ENCODE results near the gene ARL14EP. TPM values are rescaled to one million over a fixed set of nuclear protein-coding genes. Genes with fewer than 3 reads are reported as not detected.

The ARL14EP gene
- total RNA-seq (2012; rRNA removed), result 15.3 and 17.0 TPM in 2 replicates

GRCh38 chr11:30322826-30323710 lies at the start of gene ARL14EP:
ARL14EP (plus strand) TSS chr11:30323104; CDS start chr11:30330949, 7,845 bp downstream.
- H3K9me3 ChIP-seq (replicated peaks; ENCODE audit: low read length), result no peaks in the 10 kb centered on the region
- H3K4me3 ChIP-seq (ENCODE audit: low read length), result peak within 1 kb of the TSS; percentile 79
- H3K4me2 ChIP-seq (ENCODE audit: low read length), result peak within 1 kb of the TSS; percentile 79
- H3K36me3 ChIP-seq (ENCODE audit: insufficient read depth, low read length), result no peaks in the 10 kb centered on the region
- peak within 1 kb of the TSS; percentile 87 for H3K9ac ChIP-seq (ENCODE audit: low read depth, low read length)
- H3K4me1 ChIP-seq (ENCODE audit: control insufficient read depth, insufficient read depth, low read length), result peaks cover 10% of the 10 kb centered on the region
- H3K27me3 ChIP-seq (ENCODE audit: control insufficient read depth, insufficient read depth, low read length), result peaks cover 9% of the 10 kb centered on the region

- Histone ChIP-seq H3K27me3 (ENCODE audit: control insufficient read depth, insufficient read depth, low read length) (no peaks in the 10 kb centered on the region), H3K9me3 (replicated peaks; ENCODE audit: low read length) (no peaks in the 10 kb centered on the region), H3K9ac (ENCODE audit: low read depth, low read length) (no peak overlapping the region), H3K4me2 (ENCODE audit: low read length) (no peak overlapping the region), H3K4me1 (ENCODE audit: control insufficient read depth, insufficient read depth, low read length) (no peaks in the 10 kb centered on the region), H3K36me3 (ENCODE audit: insufficient read depth, low read length) (no peaks in the 10 kb centered on the region), H3K4me3 (ENCODE audit: low read length) (no peak overlapping the region)
Observed at GRCh38 chr11:30277176-30277575, 45.7 kb upstream of the ARL14EP start.

DNA sequence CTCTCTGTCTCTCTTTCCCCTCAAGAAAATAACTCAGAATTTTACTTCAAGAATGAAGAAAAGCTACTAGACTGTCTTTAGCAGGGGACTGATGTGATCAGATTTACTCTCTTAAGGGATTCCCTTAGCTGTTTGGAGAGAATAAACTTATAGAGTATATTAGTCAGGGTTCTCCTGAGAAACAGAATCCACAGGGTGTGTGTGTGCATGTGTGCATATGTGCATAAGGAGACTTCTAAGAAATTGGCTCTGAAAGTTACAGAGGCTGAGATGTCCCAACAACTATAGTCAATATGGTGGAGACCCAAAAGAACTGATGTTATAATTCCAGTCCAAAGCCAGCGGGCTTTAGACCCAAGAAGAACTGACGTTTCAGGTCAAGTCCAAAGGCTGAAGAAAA lies 43.1 kb upstream of the ARL14EP start:
- Histone ChIP-seq H3K4me3 (ENCODE audit: low read length) (no peak overlapping the region), H3K4me1 (ENCODE audit: control insufficient read depth, insufficient read depth, low read length) (no peaks in the 10 kb centered on the region), H3K27me3 (ENCODE audit: control insufficient read depth, insufficient read depth, low read length) (no peaks in the 10 kb centered on the region), H3K36me3 (ENCODE audit: insufficient read depth, low read length) (no peaks in the 10 kb centered on the region), H3K4me2 (ENCODE audit: low read length) (no peak overlapping the region), H3K9ac (ENCODE audit: low read depth, low read length) (no peak overlapping the region), H3K9me3 (replicated peaks; ENCODE audit: low read length) (no peaks in the 10 kb centered on the region)

- Histone ChIP-seq H3K4me3 (ENCODE audit: low read length) (no peak overlapping the region), H3K9ac (ENCODE audit: low read depth, low read length) (no peak overlapping the region), H3K4me2 (ENCODE audit: low read length) (no peak overlapping the region), H3K9me3 (replicated peaks; ENCODE audit: low read length) (no peaks in the 10 kb centered on the region), H3K4me1 (ENCODE audit: control insufficient read depth, insufficient read depth, low read length) (no peaks in the 10 kb centered on the region), H3K27me3 (ENCODE audit: control insufficient read depth, insufficient read depth, low read length) (no peaks in the 10 kb centered on the region), H3K36me3 (ENCODE audit: insufficient read depth, low read length) (no peaks in the 10 kb centered on the region)
Observed at GRCh38 chr11:30281476-30282288, 41.2 kb upstream of the ARL14EP start.

DNA sequence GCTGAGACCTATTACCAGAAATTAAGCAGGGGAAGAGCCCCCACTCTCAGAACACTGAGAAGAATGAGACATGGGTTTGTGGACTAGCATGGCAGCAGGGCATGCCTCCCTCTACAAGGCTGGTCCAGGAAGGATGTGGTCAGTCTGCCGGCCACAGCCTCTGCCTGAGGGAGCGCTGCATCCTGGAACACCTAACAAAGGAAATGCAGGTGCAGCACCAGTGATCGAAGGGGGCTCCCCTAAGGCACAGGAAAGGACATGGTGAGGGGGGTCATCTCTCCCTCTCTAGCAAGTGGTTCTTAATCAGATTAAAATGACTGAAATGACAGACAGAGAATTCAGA lies 40.6 kb upstream of the ARL14EP start:
- H3K4me1 ChIP-seq (ENCODE audit: control insufficient read depth, insufficient read depth, low read length), result no peaks in the 10 kb centered on the region
- no peaks in the 10 kb centered on the region for H3K36me3 ChIP-seq (ENCODE audit: insufficient read depth, low read length)
- no peak overlapping the region for H3K4me3 ChIP-seq (ENCODE audit: low read length)
- H3K4me2 ChIP-seq (ENCODE audit: low read length), result no peak overlapping the region
- H3K9me3 ChIP-seq (replicated peaks; ENCODE audit: low read length), result no peaks in the 10 kb centered on the region
- no peak overlapping the region for H3K9ac ChIP-seq (ENCODE audit: low read depth, low read length)
- H3K27me3 ChIP-seq (ENCODE audit: control insufficient read depth, insufficient read depth, low read length), result no peaks in the 10 kb centered on the region

DNA sequence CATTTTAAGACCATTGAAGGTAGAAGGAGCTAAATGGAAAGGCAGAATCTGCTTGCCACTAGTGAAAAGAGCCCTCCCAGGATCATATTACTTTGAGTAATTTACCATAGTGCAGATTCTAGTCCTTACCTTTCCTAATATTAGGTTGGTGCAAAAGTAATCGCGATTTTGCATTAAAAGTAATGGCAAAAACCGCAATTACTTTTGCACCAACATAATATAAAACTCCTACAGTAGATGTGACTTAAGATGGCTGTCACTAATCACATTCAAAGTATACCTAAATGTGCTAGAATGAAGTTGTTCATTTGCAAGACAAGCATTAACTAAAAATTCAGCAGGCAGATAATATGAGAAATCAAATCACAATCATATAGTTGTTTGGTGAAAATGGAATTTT lies 38.1 kb upstream of the ARL14EP start:
- no peaks in the 10 kb centered on the region for H3K36me3 ChIP-seq (ENCODE audit: insufficient read depth, low read length)
- H3K27me3 ChIP-seq (ENCODE audit: control insufficient read depth, insufficient read depth, low read length), result no peaks in the 10 kb centered on the region
- no peak overlapping the region for H3K9ac ChIP-seq (ENCODE audit: low read depth, low read length)
- no peaks in the 10 kb centered on the region for H3K4me1 ChIP-seq (ENCODE audit: control insufficient read depth, insufficient read depth, low read length)
- H3K4me2 ChIP-seq (ENCODE audit: low read length), result no peak overlapping the region
- H3K4me3 ChIP-seq (ENCODE audit: low read length), result no peak overlapping the region
- no peaks in the 10 kb centered on the region for H3K9me3 ChIP-seq (replicated peaks; ENCODE audit: low read length)

- Histone ChIP-seq H3K9ac (ENCODE audit: low read depth, low read length) (no peak overlapping the region), H3K4me2 (ENCODE audit: low read length) (no peak overlapping the region), H3K36me3 (ENCODE audit: insufficient read depth, low read length) (no peaks in the 10 kb centered on the region), H3K4me1 (ENCODE audit: control insufficient read depth, insufficient read depth, low read length) (no peaks in the 10 kb centered on the region), H3K27me3 (ENCODE audit: control insufficient read depth, insufficient read depth, low read length) (no peaks in the 10 kb centered on the region), H3K4me3 (ENCODE audit: low read length) (no peak overlapping the region), H3K9me3 (replicated peaks; ENCODE audit: low read length) (no peaks in the 10 kb centered on the region)
Observed at GRCh38 chr11:30285416-30286121, 37.3 kb upstream of the ARL14EP start.

DNA sequence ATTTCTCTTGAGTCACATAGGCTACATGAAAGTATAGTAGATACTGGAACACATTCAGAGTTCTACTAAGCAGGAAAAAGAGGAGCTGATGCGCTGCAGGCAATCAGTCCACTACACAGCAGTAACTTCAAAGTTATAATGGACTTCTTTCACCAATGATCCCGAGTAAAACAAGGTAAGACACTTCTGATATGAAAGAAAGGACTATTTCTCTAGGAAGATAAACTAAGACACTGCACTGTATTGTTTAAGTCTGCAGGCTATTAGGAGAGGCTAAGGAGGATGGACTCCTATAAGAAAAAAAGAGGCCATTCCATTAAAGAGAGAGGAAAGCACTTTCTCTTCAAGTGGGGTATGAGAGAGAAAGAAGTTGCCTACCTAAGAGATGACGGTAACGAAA lies 31.6 kb upstream of the ARL14EP start:
- Histone ChIP-seq H3K4me1 (ENCODE audit: control insufficient read depth, insufficient read depth, low read length) (no peaks in the 10 kb centered on the region), H3K36me3 (ENCODE audit: insufficient read depth, low read length) (no peaks in the 10 kb centered on the region), H3K9ac (ENCODE audit: low read depth, low read length) (no peak overlapping the region), H3K4me3 (ENCODE audit: low read length) (no peak overlapping the region), H3K4me2 (ENCODE audit: low read length) (no peak overlapping the region), H3K27me3 (ENCODE audit: control insufficient read depth, insufficient read depth, low read length) (no peaks in the 10 kb centered on the region), H3K9me3 (replicated peaks; ENCODE audit: low read length) (no peaks in the 10 kb centered on the region)

GRCh38 chr11:30292545-30292944 lies 30.4 kb upstream of the ARL14EP start:
- Histone ChIP-seq H3K9ac (ENCODE audit: low read depth, low read length) (no peak overlapping the region), H3K36me3 (ENCODE audit: insufficient read depth, low read length) (no peaks in the 10 kb centered on the region), H3K4me2 (ENCODE audit: low read length) (no peak overlapping the region), H3K9me3 (replicated peaks; ENCODE audit: low read length) (no peaks in the 10 kb centered on the region), H3K4me3 (ENCODE audit: low read length) (no peak overlapping the region), H3K27me3 (ENCODE audit: control insufficient read depth, insufficient read depth, low read length) (no peaks in the 10 kb centered on the region), H3K4me1 (ENCODE audit: control insufficient read depth, insufficient read depth, low read length) (no peaks in the 10 kb centered on the region)

- H3K27me3 ChIP-seq (ENCODE audit: control insufficient read depth, insufficient read depth, low read length), result no peaks in the 10 kb centered on the region
- H3K4me1 ChIP-seq (ENCODE audit: control insufficient read depth, insufficient read depth, low read length), result no peaks in the 10 kb centered on the region
- no peak overlapping the region for H3K4me3 ChIP-seq (ENCODE audit: low read length)
- no peak overlapping the region for H3K9ac ChIP-seq (ENCODE audit: low read depth, low read length)
- no peak overlapping the region for H3K4me2 ChIP-seq (ENCODE audit: low read length)
- no peaks in the 10 kb centered on the region for H3K36me3 ChIP-seq (ENCODE audit: insufficient read depth, low read length)
- H3K9me3 ChIP-seq (replicated peaks; ENCODE audit: low read length), result no peaks in the 10 kb centered on the region
Observed at GRCh38 chr11:30295178-30295885, 27.6 kb upstream of the ARL14EP start.

DNA sequence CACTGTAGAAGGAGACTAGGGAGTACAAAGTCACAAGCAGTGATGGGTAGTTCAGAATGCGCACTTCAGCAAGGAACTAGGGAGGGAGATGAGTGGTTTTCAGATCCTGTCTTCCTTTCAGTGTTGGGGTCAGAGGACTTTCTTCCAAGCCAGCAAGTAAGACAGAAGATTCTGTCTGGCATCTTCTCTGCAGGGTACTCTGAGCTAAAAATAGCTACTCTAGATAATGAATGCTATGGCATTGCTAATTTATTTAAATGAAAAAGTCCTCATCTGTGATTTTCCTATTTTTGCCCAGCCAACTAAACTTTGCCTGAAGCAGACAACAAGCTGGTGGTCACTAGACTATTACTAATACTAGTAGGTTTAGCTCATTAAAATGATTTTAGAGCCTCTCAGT lies 18.3 kb upstream of the ARL14EP start:
- Histone ChIP-seq H3K9ac (ENCODE audit: low read depth, low read length) (no peak overlapping the region), H3K27me3 (ENCODE audit: control insufficient read depth, insufficient read depth, low read length) (peaks cover 4% of the 10 kb centered on the region), H3K4me2 (ENCODE audit: low read length) (no peak overlapping the region), H3K9me3 (replicated peaks; ENCODE audit: low read length) (no peaks in the 10 kb centered on the region), H3K36me3 (ENCODE audit: insufficient read depth, low read length) (no peaks in the 10 kb centered on the region), H3K4me1 (ENCODE audit: control insufficient read depth, insufficient read depth, low read length) (no peaks in the 10 kb centered on the region), H3K4me3 (ENCODE audit: low read length) (no peak overlapping the region)

All from skeletal muscle satellite cell (primary cell).